Kidney glomerular epithelial cell (primary cell): ENCODE results near the gene ARHGAP11B.
"Not testable (repeated sequence)": the region's sequence is repeated elsewhere in the genome, so short reads cannot be mapped to it uniquely, and the experiment has no call there.

Experiments
- DNase-seq: peaks from one replicate; lab custom pipeline; 2025; lab: John Stamatoyannopoulos, UW

ARHGAP11B gene

GRCh38 chr15:30625436-30626193 is at the start of gene ARHGAP11B:
ARHGAP11B (plus strand) TSS chr15:30626128.
- DNase-seq: not testable (repeated sequence)

- not testable (repeated sequence) for DNase-seq
Observed at GRCh38 chr15:30579394-30579970, 46.4 kb upstream of the ARHGAP11B start.

GRCh38 chr15:30580716-30581115 is 45.2 kb upstream of the ARHGAP11B start:
- not testable (repeated sequence) for DNase-seq

GRCh38 chr15:30598953-30599352 is 27.0 kb upstream of the ARHGAP11B start:
- not testable (repeated sequence) for DNase-seq

GRCh38 chr15:30603796-30604195 is 22.1 kb upstream of the ARHGAP11B start, which contains the start of gene GOLGA8H:
GOLGA8H (plus strand) TSS chr15:30604028; CDS start chr15:30604126, 98 bp downstream.
- not testable (repeated sequence) for DNase-seq

- DNase-seq: not testable (repeated sequence)
Observed at GRCh38 chr15:30612271-30612670, 13.7 kb upstream of the ARHGAP11B start.

GRCh38 chr15:30621342-30621741 is 4.6 kb upstream of the ARHGAP11B start:
- DNase-seq: not testable (repeated sequence)

GRCh38 chr15:30626194-30626565 is 252 bp downstream of the ARHGAP11B start:
- DNase-seq: not testable (repeated sequence)

GRCh38 chr15:30626632-30627031 is 704 bp downstream of the ARHGAP11B start:
- not testable (repeated sequence) for DNase-seq

GRCh38 chr15:30650012-30650929 is 24.3 kb downstream of the ARHGAP11B start:
- DNase-seq: no peak

- peak; percentile 6 for DNase-seq
Observed at GRCh38 chr15:30661154-30661553, 35.2 kb downstream of the ARHGAP11B start.

GRCh38 chr15:30669621-30670020 is 43.7 kb downstream of the ARHGAP11B start:
- not testable (repeated sequence) for DNase-seq

GRCh38 chr15:30670056-30670455 is 44.1 kb downstream of the ARHGAP11B start:
- no peak for DNase-seq

GRCh38 chr15:30671309-30671708 is 45.4 kb downstream of the ARHGAP11B start:
- DNase-seq: no peak

GRCh38 chr15:30675126-30675525 is 49.2 kb downstream of the ARHGAP11B start:
- no peak for DNase-seq

- DNase-seq: not testable (repeated sequence)
Observed at GRCh38 chr15:30675891-30676290, 50.0 kb downstream of the ARHGAP11B start.

GRCh38 chr15:30680997-30681396 is 55.1 kb downstream of the ARHGAP11B start:
- DNase-seq: not testable (repeated sequence)

- DNase-seq: not testable (repeated sequence)
Observed at GRCh38 chr15:30685709-30686285, 59.9 kb downstream of the ARHGAP11B start.

- DNase-seq: not testable (repeated sequence)
Observed at GRCh38 chr15:30686651-30687050, 60.7 kb downstream of the ARHGAP11B start.
